Stomach (tissue), 19 donors: ENCODE results near the gene GFM2. TPM values are rescaled to one million over a fixed set of nuclear protein-coding genes. Genes with fewer than 3 reads are reported as not detected.
A peak's percentile ranks its signal among the peaks of the same experiment; 100 is the strongest.

Experiments
- DNase-seq, 2 donors: peaks; one replicate each; pipeline versions ENCODE4 v3.0.0 to v3.0.0-alpha.2; 2013 to 2019
- H3K27ac ChIP-seq, 5 donors: fragments of 200-600 bp in 4 of 5; sonication (generic) in 4 of 5; one replicate each; pipeline ENCODE4 v1.5.1; 2013 to 2019; ENCODE audit warnings: mild to moderate bottlenecking in 1 of 5, moderate library complexity in 1 of 5
- H3K27me3 ChIP-seq, 3 donors: fragments of 200-600 bp; sonication (generic); one replicate each; pipeline ENCODE4 v1.5.1; 2017 to 2019; ENCODE audit warnings: mixed run types in 1 of 3
- H3K36me3 ChIP-seq, 4 donors: fragments of 200-600 bp; sonication (generic); 1 replicate in 3 of 4; 2 replicates in 1 of 4; pipeline ENCODE4 v1.5.1; 2016 to 2019
- H3K4me1 ChIP-seq, 4 donors: fragments of 200-600 bp; sonication (generic); one replicate each; pipeline ENCODE4 v1.5.1; 2016 to 2019
- H3K4me3 ChIP-seq, 4 donors: fragments of 200-600 bp; sonication (generic) in 3 of 4; one replicate each; pipeline ENCODE4 v1.5.1; 2016 to 2019; ENCODE audit warnings: mild to moderate bottlenecking in 1 of 4
- H3K9me3 ChIP-seq, 4 donors: fragments of 200-600 bp; sonication (generic); one replicate each; pipeline ENCODE4 v1.5.1; 2016 to 2019
- CTCF ChIP-seq, 7 experiments: fragments of 450-650 bp in 4 of 7; fragments of 200-600 bp in 3 of 7; sonication (generic) in 3 of 7; IDR thresholded peaks; one replicate each; pipeline ENCODE4 v1.5.1; 2016 to 2019; ENCODE audit warnings: antibody characterized with exemption in 7 of 7, control low read depth in 2 of 7, mild to moderate bottlenecking in 1 of 7
- EP300 ChIP-seq: sonication (generic); formaldehyde crosslinking; IDR thresholded peaks from one replicate; pipeline ENCODE4 v1.6.1; 2017; ENCODE audit warnings: antibody characterized with exemption
- POLR2A ChIP-seq, 4 donors: fragments of 450-650 bp; IDR thresholded peaks; one replicate each; pipeline ENCODE4 v1.6.1; 2016; ENCODE audit warnings: antibody characterized with exemption in 4 of 4, control low read depth in 2 of 4, mild to moderate bottlenecking in 1 of 4, moderate library complexity in 1 of 4
- POLR2AphosphoS5 ChIP-seq, 3 donors: sonication (generic); formaldehyde crosslinking; IDR thresholded peaks; one replicate each; pipeline ENCODE4 v1.6.1; 2016; ENCODE audit warnings: antibody characterized with exemption in 3 of 3
- WGBS, 5 donors: extraction: QIAGEN DNeasy Blood & Tissue Kit in 3 of 5; methylation state at CpG; one replicate each; pipeline versions ENCODE4 v1.1.5 to v1.1.7; 2013 to 2018; 5-methylcytosine and 5-hydroxymethylcytosine counted together
- intact Hi-C: fragments of 100-400 bp; cut with DNase I; formaldehyde crosslinking; loops from one replicate; pipeline ENCODE4 v1.15.1; 2023; ENCODE audit warnings: low total_unique reads
- long read RNA-seq, 10 donors: transcript quantifications; one replicate each; lab custom pipeline, GENCODE V29; 2026
- polyA plus RNA-seq, 3 donors: library from polyadenylated mRNA; stranded (reverse); fragments of 200-250 nt; gene quantifications; one replicate each; pipeline ENCODE4 v1.2.3, GENCODE V29; 2013
- total RNA-seq, 5 donors: library from RNA; depleted of rRNA; stranded (reverse); fragments of >200 nt; gene quantifications; one replicate each; pipeline versions ENCODE4 v1.1.0 to v1.2.3, GENCODE V29; 2014 to 2016
- donor health status: healthy with polysubstance abuse.
- donor health status: Bipolar disorder and iron deficiency.
- donor health status: healthy.

Gene GFM2
- 10 to 100 TPM in 2 of 5 donors, 1 to 10 TPM in 3; 2.9 to 48.3 (median 5.2) TPM for total RNA-seq
- polyA plus RNA-seq: 10 to 100 TPM; 14.4 to 16.8 (median 15.6) TPM
- long read RNA-seq, donor 1, partial matches to known transcripts: 289 of 347 reads
- long read RNA-seq, donor 1, other reads (novel, unspliced or antisense): 58 of 347 reads
- long read RNA-seq, donor 2, partial matches to known transcripts: 0 of 1 reads
- long read RNA-seq, donor 2, other reads (novel, unspliced or antisense): 0 of 1 reads
- long read RNA-seq, donor 3, partial matches to known transcripts: 0 of 4 reads
- long read RNA-seq, donor 3, other reads (novel, unspliced or antisense): 0 of 4 reads
- long read RNA-seq, donor 4, partial matches to known transcripts: 38 of 47 reads
- long read RNA-seq, donor 4, other reads (novel, unspliced or antisense): 9 of 47 reads
- long read RNA-seq, donor 5, partial matches to known transcripts: 462 of 465 reads
- long read RNA-seq, donor 5, other reads (novel, unspliced or antisense): 0 of 465 reads
- long read RNA-seq, donor 6, transcript GFM2-201 (21 exons, 3,249 nt): major isoform, 5 of 860 reads
- long read RNA-seq, donor 6, partial matches to known transcripts: 839 of 860 reads
- long read RNA-seq, donor 6, other reads (novel, unspliced or antisense): 16 of 860 reads
- long read RNA-seq, donor 7, transcript GFM2-201 (21 exons, 3,249 nt): major isoform, 8 of 236 reads
- long read RNA-seq, donor 7, partial matches to known transcripts: 227 of 236 reads
- long read RNA-seq, donor 7, other reads (novel, unspliced or antisense): 0 of 236 reads
- long read RNA-seq, donor 8, transcript GFM2-201 (21 exons, 3,249 nt): major isoform, 6 of 406 reads
- long read RNA-seq, donor 8, partial matches to known transcripts: 400 of 406 reads
- long read RNA-seq, donor 8, other reads (novel, unspliced or antisense): 0 of 406 reads
- long read RNA-seq, donor 9: 0 reads
- long read RNA-seq, donor 10: 0 reads

GRCh38 chr5:74766849-74767578 is at the start of gene GFM2, which contains the start of gene NSA2:
TSS of gene GFM2 (minus strand) at chr5:74767117. CDS start at chr5:74763742, 3,375 bp downstream.
TSS of gene NSA2 (plus strand) at chr5:74767249. CDS start at chr5:74767361, 112 bp downstream.
- Histone ChIP-seq H3K4me1 (peaks cover 17 to 57% (median 41%) of the 10 kb centered on the region in 4 donors), H3K4me3 (peak within 1 kb of the TSS; percentile 76 to 98 (median 94)), H3K36me3 (peaks cover 15 to 47% (median 45%) of the 10 kb centered on the region in 4 donors), H3K27ac (peak within 1 kb of the TSS; percentile 79 to 88 (median 86)), H3K27me3 (no peaks in the 10 kb centered on the region), H3K9me3 (no peaks in the 10 kb centered on the region)
- DNase-seq: peak; percentile 95 to 98
- WGBS, 5 donors: 0% methylated on average over 40 to 54 of the region's 54 CpGs
- intact Hi-C loops: no loop called here
- TF ChIP-seq POLR2A (IDR thresholded peaks at IDR 0.05) (no peak), CTCF (IDR thresholded peaks at IDR 0.05) (peak in 2 of 7 experiments; percentile 3 to 29), POLR2AphosphoS5 (IDR thresholded peaks at IDR 0.05) (peak; percentile 49 to 94 (median 71)), EP300 (no peak)

- DNase-seq: no peak
- H3K4me1 ChIP-seq: no peaks in the 10 kb centered on the region
- TF ChIP-seq CTCF (IDR thresholded peaks at IDR 0.05) (no peak), POLR2A (IDR thresholded peaks at IDR 0.05) (no peak), EP300 (no peak), POLR2AphosphoS5 (IDR thresholded peaks at IDR 0.05) (no peak)
- no peaks in the 10 kb centered on the region for H3K27me3 ChIP-seq
- no peaks in the 10 kb centered on the region for H3K36me3 ChIP-seq
- no peak overlapping the region for H3K4me3 ChIP-seq
- H3K27ac ChIP-seq: no peak overlapping the region
- intact Hi-C loops: no loop called here
- WGBS, 5 donors: 83 to 97% (median 92%) methylated on average over 4 of the region's 4 CpGs
- no peaks in the 10 kb centered on the region for H3K9me3 ChIP-seq
These were observed 44.0 kb upstream of the GFM2 start for GRCh38 chr5:74810915-74811314.

- Histone ChIP-seq H3K4me1 (no peaks in the 10 kb centered on the region), H3K9me3 (no peaks in the 10 kb centered on the region), H3K36me3 (peaks cover 0 to 6% (median 0%) of the 10 kb centered on the region in 4 donors), H3K4me3 (no peak overlapping the region), H3K27me3 (no peaks in the 10 kb centered on the region), H3K27ac (no peak overlapping the region)
- 42 to 52% (median 44%) methylated on average over 1 of the region's 1 CpG for WGBS, 5 donors
- intact Hi-C loops: no loop called here
- no peak for DNase-seq
- TF ChIP-seq POLR2AphosphoS5 (IDR thresholded peaks at IDR 0.05): no peak
- no peak for TF ChIP-seq EP300
- TF ChIP-seq CTCF (IDR thresholded peaks at IDR 0.05): no peak
- TF ChIP-seq POLR2A (IDR thresholded peaks at IDR 0.05): no peak
These were observed 35.0 kb upstream of the GFM2 start for GRCh38 chr5:74801941-74802340.
